ENCODE results near the gene ALK.

Gene ALK

DNA sequence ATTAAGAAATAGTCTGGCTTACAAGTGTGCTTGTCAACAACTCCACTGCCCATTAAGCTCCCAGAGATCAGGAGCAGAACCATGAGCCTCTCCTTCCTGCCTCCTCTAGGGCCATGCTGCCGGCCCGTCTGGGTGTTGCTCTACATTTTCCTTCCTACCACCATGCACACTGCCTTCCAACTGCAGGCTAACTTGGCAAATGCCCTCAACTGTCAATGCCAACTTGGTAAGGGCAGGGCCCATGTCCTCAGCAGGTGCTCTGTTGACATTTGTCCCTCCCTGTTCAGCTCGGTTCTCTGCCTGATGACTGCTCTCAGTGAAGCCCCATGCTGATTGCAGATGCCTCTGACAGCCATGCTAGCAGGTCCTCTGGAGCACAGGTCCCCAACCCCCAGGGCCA is 345.2 kb downstream of the ALK start:
- TF ChIP-seq GATA2 (IDR thresholded peaks at IDR 0.05; ENCODE audit: low read depth, low read length) (no peak), GATA3 (IDR thresholded peaks at IDR 0.05; ENCODE audit: low read depth, low read length) (no peak)

DNA sequence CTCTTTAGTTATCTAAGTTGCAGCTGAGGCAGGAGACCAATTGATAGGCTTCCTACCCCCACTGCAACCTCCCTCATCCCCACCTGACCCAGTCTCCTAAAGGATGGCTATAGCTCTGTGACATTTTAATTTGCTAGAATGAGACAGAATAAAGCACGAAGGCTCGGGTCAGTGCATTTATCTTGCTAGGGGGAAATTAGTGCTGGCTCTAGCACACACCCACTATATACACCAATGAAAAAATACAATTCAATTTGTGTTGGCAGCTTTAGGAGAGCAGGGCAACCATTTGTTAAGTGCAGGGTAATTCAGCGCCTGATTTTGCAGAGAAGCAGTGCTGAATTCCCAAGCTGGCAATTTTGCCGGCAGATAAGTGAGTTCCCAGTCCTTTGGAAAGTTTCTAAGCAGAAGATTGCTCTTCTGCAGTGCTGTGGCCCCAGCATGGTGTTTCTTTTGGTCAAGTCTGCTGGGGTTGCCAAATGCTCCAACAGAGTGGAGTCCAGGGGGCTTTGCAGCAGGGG is 346.0 kb downstream of the ALK start:
- no peak for TF ChIP-seq GATA3 (IDR thresholded peaks at IDR 0.05; ENCODE audit: low read depth, low read length)
- TF ChIP-seq GATA2 (IDR thresholded peaks at IDR 0.05; ENCODE audit: low read depth, low read length): peak; percentile 17; the same call in 1 of the 2 replicates

DNA sequence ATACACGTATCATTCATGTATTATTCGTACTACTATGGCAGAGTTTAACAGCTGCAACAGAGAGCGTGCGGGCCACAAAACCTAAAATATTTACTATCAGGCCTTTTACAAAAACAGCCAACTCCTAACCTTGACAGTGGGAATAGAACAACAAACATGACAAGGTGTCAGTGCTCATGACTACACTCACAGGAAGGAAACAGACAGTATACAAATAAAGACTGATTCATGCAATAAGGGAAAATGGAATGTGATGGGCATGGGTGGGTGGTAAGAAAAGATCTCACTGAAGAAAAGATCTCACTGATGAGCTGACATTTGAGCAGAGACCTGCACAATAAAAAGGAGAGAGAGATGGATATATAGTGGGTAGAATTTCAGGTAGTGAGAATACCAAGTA is 347.8 kb downstream of the ALK start:
- TF ChIP-seq GATA3 (IDR thresholded peaks at IDR 0.05; ENCODE audit: low read depth, low read length) (no peak), GATA2 (IDR thresholded peaks at IDR 0.05; ENCODE audit: low read depth, low read length) (no peak)

DNA sequence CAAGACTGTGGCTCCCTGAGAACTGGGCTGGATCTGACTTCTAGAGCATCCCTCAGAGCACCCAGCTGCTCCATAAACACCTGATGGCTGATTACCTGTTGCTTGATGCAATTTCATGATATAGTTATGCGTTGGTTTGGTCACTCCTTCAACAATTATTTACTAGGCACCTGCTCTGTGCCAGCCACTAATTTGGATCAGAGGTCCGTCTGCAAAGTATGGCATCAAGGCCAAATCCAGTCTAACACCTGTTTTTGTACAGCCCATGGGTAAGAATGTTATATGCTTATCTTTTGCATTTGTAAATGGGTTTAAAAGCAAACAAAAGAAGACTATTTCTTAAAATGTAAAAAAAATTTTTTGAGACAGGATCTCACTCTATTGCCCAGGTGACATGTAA is 348.2 kb downstream of the ALK start:
- no peak for TF ChIP-seq GATA3 (IDR thresholded peaks at IDR 0.05; ENCODE audit: low read depth, low read length)
- TF ChIP-seq GATA2 (IDR thresholded peaks at IDR 0.05; ENCODE audit: low read depth, low read length): no peak

DNA sequence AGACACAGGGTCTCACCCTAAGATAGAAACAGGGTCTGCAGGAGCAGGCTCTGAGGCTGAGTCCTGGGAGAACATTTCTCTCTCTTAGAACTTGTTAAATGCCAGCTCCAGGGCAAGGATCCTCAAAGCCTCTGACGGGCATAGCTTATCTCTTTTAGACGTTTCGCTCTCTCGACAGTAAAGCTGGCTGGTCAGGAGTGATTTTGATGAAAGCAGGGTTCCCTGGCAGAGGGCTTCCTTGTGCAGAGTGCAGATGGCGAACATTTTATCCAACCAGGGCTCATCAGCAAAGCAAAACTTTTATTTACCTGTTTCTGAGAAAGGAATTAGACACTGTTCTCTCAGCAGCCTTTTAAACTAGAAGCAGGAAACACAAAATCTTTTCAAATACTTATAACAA is 350.8 kb downstream of the ALK start:
- no peak for TF ChIP-seq GATA3 (IDR thresholded peaks at IDR 0.05; ENCODE audit: low read depth, low read length)
- no peak for TF ChIP-seq GATA2 (IDR thresholded peaks at IDR 0.05; ENCODE audit: low read depth, low read length)

DNA sequence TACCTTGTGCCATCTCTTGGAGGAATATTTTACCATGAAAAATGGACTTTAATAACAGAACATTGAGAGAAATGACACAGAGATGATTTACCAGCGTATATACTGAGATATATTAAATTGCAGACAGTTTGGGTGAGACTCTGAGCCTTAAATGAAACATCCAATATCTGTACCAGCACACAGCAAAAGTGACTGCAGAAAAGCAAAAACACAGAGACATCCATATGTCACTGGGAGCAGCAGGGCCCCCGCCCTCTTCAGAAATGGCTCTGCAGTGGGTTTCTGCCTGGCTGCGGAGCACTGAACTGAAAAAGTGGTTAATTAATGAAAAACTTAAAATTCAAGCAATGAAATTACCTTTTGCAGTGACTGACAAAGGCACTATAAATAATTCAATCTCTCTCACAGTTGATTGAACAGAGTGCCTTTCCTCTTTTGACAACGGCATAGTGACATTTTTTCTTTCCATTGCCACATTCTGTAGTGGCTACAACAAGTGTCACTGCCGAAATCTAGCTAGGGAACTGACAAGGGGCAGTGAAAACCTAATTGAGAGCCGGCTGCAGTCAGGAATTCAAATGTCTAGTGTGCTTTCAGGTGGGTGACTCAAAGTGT is 353.4 kb downstream of the ALK start:
- TF ChIP-seq GATA3 (IDR thresholded peaks at IDR 0.05; ENCODE audit: low read depth, low read length): no peak
- TF ChIP-seq GATA2 (IDR thresholded peaks at IDR 0.05; ENCODE audit: low read depth, low read length): no peak

DNA sequence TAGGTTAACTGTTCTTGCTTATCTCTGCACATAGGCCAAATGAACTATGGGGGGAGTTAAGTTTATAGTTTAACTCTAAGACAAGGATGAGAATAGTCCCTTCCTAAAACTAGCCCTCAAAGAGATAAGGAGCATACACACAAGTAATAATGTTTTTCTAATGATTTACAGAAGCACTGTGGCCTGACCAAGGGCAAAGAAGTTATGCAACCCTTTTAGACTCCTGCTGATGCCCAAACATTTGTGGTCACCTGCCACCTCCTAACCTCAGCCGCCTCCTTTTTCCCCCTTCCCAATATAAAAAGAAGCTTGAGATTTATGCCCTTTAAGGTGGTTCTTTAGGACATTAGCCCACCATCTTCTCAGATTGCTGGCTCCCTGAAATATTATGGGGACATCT is 357.7 kb downstream of the ALK start:
- no peak for TF ChIP-seq GATA3 (IDR thresholded peaks at IDR 0.05; ENCODE audit: low read depth, low read length)
- TF ChIP-seq GATA2 (IDR thresholded peaks at IDR 0.05; ENCODE audit: low read depth, low read length): no peak

DNA sequence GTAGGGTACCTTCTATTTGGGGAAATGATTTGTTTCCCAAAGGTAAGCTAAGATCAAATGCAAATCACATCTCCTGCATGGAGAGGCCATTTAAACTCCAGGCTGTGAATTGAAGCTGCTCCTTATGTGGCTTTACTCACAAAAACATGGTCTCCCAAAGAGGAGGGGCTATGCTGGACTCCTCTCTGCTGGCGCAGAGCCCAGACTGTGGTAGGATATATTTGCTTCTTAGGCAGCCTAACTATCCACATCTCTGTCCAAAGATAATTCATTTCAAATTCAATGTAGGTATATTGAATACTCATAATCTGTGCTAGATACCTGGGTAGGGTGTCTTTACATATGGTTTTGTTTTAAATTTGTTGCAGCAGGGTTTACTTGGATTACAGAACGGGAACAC is 358.5 kb downstream of the ALK start:
- no peak for TF ChIP-seq GATA3 (IDR thresholded peaks at IDR 0.05; ENCODE audit: low read depth, low read length)
- no peak for TF ChIP-seq GATA2 (IDR thresholded peaks at IDR 0.05; ENCODE audit: low read depth, low read length)

DNA sequence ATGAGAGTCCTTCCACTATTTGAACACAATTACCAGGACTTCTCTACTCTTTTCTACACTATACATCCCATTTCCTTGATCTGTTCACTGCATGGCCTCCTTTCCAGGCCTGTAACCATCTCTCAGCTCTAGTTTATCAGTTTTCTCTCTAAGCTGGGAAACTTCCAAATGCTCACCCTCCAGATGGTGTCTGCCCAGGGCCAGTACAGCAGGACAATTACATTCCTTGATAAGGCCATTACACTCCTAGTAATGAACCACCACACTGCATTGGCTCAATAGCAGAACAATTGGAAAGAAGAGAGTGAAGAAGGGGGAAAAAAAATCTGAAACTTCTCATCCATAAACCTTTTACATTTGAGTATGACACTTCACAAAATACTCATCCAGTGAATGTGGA is 359.1 kb downstream of the ALK start:
- TF ChIP-seq GATA2 (IDR thresholded peaks at IDR 0.05; ENCODE audit: low read depth, low read length): peak; percentile 69
- no peak; the same call in 1 of the 2 replicates for TF ChIP-seq GATA3 (IDR thresholded peaks at IDR 0.05; ENCODE audit: low read depth, low read length)

DNA sequence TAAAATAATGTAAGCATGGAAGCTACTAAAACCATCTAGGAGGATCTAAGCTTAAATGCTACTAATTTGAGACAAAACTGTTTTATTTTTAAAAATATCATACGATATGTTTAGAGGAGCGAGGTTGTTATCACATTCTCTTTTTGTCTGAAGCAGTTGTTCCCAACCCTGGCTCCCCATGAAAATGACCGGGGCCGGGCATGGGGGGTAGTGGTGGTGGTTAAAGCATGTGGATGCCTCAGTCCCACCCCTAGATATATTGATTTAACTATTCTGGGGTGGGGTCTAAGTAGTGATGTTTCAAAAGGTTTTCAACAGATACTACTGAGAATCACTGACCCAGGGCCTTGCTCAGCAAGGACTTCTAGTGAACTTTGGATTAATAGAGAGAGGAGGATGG is 359.8 kb downstream of the ALK start:
- TF ChIP-seq GATA2 (IDR thresholded peaks at IDR 0.05; ENCODE audit: low read depth, low read length): no peak
- TF ChIP-seq GATA3 (IDR thresholded peaks at IDR 0.05; ENCODE audit: low read depth, low read length): no peak

DNA sequence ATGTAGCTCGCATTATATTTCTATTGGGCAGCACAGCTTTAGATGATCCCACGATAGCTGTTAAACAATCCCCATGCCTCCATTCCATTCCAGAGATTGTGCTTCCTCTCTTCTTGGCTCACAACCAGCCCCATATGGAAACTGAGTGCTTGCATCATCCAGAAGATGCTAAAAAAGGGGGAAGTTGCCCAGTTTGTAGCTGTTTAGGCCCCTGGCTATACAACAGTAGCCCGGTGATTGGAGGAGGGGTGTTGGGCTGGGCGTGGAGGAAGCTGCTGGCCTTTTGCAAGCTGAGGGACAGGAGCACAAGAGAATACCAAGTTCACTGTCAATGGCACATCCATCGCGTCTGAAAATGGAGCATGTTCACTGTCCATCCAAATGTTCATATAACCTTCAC is 360.2 kb downstream of the ALK start:
- TF ChIP-seq GATA2 (IDR thresholded peaks at IDR 0.05; ENCODE audit: low read depth, low read length) (no peak), GATA3 (IDR thresholded peaks at IDR 0.05; ENCODE audit: low read depth, low read length) (no peak)

DNA sequence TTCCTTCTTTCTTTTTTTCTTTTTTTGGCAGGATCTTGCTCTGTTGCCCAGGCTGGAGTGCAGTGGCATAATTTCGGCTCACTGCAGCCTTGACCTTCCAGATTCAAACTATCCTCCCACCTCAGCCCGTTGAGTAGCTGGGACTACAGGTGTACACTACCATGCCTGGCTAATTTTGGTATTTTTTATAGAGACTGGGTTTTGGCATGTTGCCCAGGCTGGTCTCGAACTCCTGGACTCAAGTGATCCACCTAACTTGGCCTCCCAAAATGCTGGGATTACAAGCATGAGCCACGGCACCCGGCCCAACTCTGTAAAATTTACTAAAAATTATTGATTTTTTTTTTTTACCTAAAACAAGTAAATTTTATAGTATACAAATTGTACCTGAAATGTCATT is 360.8 kb downstream of the ALK start:
- TF ChIP-seq GATA3 (IDR thresholded peaks at IDR 0.05; ENCODE audit: low read depth, low read length): no peak
- no peak for TF ChIP-seq GATA2 (IDR thresholded peaks at IDR 0.05; ENCODE audit: low read depth, low read length)

DNA sequence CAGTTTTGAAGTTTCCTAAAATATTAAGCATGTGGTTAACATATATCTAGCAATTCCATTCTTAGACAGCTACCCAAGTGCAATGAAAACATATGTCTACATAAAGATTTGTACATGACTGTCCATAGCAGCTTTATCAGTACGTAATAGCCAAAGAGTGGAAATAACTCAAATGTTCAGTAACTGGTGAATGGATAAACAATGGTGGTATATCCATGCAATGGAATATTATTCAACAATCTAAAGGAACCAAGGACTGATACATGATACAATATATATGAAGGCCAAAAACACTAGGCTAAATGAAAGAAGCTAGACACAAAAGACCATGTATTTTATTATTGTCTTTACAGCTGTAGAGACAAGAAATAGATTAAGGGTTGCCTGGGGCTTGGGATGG is 361.4 kb downstream of the ALK start:
- no peak for TF ChIP-seq GATA3 (IDR thresholded peaks at IDR 0.05; ENCODE audit: low read depth, low read length)
- TF ChIP-seq GATA2 (IDR thresholded peaks at IDR 0.05; ENCODE audit: low read depth, low read length): no peak

DNA sequence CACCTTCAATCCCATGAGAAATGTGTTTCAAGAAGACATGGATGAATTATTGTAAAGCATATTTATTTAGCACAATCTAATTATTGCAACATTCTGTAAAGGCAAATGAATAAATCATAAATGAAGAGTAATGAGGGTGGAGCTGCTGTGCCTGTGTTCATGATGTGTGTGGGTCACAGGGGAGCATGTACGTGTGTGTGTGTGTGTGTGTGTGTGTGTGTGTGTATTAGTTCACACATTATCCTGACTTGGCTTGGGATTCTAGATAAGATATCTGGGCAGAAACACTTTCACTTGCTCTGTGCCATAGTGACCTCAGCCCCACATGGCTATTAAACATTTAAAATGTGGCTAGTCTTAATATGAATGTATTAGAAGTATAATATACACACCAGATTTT is 361.8 kb downstream of the ALK start:
- TF ChIP-seq GATA3 (IDR thresholded peaks at IDR 0.05; ENCODE audit: low read depth, low read length) (no peak), GATA2 (IDR thresholded peaks at IDR 0.05; ENCODE audit: low read depth, low read length) (no peak)

DNA sequence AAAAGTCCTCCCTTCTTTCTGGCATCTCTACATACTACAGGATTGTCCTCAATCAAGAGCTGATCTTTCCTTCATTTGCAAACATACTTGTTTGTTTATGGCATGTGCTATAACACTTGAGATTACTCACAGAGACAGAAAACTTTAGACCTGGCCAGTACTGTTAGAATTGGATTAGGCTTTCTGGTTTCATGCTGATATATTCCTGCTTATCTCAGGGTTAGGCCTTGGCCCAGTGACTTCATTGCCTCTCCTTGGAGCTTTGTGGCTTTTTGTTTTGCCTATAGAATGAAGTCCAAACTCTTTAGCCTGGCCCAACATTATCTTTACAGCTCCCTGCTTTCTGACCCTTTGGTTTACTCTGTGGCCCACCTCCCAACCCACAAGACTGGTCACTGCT is 363.3 kb downstream of the ALK start:
- TF ChIP-seq GATA3 (IDR thresholded peaks at IDR 0.05; ENCODE audit: low read depth, low read length) (no peak), GATA2 (IDR thresholded peaks at IDR 0.05; ENCODE audit: low read depth, low read length) (no peak)

DNA sequence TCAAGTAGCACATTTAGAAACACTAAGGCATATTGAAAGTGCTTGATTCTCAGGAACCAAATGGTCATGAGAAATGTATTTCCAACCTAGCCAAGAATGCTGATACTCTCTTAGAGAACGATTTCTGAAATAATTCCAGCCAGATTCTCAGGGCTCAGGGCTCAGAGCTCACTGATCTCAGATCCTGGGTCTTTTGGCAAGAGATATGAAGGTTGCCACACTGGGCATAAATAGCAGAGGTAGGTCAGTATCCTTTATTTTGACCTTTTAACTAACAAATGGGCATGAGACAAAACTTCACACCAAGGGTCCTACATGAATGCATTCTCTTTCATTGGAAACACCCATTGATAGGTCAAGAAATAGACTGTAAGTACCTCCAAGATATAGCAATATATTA is 364.1 kb downstream of the ALK start:
- TF ChIP-seq GATA3 (IDR thresholded peaks at IDR 0.05; ENCODE audit: low read depth, low read length) (no peak), GATA2 (IDR thresholded peaks at IDR 0.05; ENCODE audit: low read depth, low read length) (no peak)
